SIG-M5 (cell line): ENCODE data around the gene HHAT.

Experiments
- DNase-seq: peaks from one replicate; lab custom pipeline; 2025; lab: John Stamatoyannopoulos, UW

HHAT gene

DNA sequence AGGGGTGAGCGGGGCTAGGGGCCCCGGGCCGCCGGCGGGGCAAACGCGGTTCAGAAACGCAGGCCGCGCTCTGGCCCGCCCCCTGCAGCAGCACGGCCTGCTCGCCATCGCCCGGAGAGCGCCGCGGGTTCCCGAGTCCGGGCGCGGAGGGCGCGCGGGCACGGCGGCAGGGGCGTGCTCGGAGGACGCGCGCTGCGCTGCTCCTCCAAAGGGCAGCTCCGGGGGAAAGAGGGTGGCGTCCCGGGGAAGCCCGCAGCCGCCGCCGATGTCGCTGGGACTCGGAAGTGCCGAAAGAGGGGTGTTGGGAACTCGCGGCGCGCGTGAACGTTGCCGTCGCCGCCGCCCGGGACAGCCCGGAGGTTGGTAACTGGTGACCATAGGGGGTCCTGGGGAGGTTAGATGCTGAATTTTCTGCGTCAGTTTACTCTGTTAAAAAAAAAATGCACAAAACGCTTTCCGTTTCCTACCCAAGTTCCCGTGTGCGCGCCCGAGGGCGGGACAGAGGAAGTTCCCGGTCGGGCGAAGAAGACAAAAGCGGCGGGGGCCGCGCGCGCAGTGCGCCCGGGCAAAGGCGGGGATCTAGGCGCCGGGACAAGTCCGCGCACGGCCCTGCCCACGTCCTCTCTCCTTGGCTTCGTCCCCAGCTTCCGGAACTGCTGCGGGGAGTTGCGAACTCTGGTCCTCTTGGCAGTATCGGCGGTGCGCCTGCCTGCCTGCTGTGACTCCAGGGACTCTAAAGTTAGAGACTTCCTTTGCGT lies at the start of gene HHAT:
Gene HHAT, plus strand, starts transcription at position 157 of the 758 bp plus-strand sequence. CDS start 20,074 bp downstream, outside the sequence.
- DNase-seq = no peak

DNA sequence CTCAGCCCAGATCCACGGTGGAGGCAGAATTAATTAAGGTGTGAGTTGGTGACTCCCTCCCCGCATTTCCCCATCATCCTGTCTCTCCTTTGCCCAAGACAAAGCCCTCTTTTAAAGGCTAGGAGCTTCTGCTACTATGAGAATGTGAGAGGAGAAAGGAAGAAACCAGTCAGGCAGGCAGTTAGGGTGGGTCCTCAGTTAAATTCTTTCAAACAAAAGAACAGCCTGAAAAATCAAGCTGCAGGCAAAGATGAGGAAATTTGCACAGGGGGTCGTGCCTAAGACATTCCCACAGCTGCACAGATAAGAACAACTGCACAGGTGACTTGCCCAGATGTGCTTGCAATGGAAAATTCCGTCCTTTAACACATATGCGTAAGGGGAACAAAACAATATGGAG lies 48.5 kb upstream of the HHAT start:
- DNase-seq = no peak

DNA sequence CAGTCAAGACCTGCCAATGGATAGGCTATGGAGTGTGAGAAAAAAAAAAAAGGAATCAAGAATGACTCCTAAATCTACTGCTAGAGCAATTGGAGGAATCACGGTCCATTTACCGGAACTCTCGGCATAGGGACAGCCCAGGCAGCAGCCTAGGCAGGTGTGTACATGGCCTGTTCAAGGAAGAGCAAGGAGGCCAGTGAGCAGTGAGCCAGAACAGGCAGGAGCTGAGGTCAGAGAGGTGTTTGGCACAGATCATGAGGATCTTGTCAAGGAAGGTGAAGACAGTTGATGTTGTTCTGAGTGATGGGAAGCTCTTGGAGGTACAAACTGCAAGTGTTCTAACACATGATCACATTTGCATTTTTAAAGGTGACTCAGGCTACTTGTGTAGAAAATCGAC lies 40.6 kb upstream of the HHAT start:
- no peak for DNase-seq

DNA sequence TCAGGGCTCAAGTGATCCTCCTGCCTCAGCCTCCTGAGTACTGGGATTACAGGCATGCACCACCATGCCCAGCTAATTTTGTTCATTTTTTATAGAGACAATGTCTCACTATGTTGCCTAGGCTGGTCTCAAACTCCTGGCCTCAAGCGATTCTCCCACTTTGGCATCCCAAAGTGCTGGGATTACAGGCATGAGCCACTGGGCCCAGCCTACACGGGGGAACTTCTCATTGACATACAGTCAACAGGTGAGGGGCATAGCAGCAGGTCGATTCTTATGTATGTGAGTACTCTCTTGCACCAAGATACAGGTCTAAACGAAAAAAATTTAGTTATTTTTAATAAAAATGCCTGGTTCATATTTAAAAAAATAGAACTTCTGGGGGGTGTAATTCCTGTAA lies 39.5 kb upstream of the HHAT start:
- no peak for DNase-seq

DNA sequence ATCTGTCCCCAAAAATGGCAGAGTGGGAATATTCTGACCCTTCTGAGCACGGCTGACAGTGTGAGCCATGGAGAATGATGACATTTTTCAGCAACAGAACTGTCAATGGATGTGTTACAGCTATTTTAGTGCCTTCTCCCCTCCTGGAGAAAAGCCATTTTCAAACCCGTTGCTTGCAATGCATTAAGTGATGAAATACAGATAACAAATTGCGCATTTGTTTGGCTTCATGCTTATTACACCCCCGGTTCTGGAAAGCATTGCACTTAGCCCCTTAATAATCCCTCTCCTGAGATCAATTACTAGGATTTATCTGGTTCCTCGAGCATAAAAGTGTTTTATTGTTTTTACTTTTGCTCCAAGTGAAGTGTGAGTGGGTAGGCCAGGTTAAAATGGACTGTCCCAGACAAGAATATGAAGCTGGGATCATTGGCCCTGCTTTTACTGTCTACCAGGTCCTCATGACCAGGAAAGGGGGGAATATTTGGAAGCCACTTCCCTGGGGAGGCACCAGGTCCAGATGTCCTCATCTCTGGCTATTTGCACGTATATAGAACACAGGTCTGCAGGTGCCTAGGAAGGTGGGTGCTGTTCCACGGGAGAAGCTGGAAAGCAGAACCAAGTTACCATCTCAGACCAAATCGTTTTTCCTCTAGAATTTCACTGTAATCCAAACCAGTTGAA lies 37.5 kb upstream of the HHAT start:
- DNase-seq = no peak

DNA sequence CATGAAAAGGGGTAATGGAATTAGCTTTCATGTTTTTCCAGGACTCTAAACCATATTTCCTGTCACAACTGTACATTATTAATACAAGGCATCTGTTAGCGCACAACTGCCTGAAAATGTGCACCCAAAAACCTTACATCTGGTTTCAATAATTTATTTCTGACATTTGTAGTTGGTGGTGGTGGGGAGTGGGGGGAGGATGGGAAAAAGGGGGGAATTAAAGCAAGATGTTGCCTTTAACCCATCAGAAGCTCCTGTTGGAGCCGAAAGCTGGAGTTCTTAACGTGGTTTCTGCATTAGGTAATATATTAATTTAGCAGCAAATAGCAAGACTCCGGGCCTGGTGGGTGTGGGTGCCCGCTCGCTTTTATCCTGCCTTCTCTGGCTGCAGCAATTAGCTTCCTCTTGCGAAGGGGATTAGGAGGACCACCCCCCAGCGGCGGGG lies 36.9 kb upstream of the HHAT start:
- no peak for DNase-seq

DNA sequence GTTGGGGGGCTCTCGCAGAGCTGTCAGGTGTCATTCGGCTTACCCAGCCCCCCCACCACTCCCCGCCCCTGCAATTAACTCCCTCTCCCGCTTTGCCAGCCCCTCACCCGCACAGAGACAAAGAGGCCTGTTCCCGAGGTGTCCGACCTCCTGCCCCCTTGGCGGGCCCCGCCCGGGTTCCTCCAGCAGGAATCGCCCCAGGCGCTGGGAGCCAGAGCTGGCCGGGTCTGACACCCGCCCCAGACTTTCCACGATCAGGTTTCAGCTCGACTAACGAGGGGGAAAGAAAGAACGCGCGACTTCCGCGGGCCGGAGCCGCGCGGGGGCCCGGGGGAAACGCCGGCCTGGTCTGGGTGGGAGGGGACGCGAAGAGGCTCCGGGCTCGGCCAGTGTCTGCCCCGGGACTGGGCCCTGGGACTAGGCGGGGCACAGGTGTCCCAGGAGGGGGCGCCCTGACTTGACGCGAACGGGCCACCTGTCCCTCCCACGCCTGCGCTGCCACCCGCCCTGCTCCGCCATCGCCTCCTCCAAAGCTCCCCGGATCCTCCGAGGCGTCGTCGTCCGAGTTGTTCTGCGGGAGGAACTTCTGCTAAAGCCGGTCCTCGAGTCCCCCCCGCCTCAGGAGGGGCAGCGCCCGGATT lies 36.4 kb upstream of the HHAT start:
- DNase-seq = no peak

DNA sequence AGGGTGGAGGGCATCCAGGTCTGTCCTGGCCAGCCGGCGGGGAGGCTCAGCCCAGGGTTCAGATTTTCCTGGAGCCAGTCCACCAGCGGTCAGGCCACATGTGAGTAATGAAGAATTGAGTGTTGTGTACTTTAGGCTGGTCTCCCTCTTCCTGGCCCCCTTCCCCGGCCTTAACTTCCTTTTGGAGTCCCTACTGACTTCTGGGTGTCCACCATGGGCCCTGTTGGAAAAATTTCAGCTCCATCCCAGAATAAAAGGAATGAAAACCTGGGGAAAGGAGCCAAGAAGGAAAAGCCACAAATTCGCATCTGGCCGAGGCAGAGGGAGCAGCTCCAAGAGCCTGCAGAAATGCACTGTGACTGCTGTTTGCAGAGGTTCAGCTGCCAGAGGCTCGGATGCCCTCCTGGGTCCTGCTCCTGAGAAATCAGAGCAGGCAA lies 35.5 kb upstream of the HHAT start:
- no peak for DNase-seq

DNA sequence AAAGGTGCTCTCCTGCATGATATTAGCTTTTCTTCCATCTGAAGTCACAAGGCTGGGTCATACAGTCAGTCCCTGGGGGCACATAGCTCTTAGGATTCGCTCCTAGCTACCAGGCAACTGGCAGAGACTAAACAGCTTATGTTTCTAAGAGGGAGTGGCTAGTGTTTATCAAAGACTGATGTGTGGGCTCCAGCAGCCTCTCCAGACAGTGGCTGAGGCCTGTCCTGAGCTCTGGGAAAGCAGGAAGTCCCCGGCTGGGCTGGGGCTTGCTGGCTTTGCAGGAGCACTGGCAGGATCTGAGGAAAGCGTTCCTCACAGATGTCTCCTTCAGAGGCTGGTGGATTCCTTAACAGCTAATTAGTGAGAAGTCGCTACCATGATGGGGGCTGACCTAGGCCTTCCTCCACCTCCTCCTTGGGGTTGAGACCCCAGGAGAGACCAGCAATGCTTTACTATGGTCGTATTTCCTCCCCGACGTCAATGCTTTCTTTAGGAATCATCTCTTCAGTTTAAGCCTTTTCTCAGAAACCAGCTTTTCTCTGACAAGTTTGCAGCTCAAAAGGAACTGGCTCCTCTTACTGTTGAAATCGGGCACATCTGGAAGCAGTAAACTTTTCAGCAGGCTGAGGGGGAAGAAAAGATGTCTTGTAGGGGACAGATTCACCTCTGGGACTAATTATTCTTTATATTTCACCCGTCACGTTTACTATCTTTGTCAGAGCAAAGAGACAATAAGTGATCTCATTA lies 33.5 kb upstream of the HHAT start:
- DNase-seq = no peak

DNA sequence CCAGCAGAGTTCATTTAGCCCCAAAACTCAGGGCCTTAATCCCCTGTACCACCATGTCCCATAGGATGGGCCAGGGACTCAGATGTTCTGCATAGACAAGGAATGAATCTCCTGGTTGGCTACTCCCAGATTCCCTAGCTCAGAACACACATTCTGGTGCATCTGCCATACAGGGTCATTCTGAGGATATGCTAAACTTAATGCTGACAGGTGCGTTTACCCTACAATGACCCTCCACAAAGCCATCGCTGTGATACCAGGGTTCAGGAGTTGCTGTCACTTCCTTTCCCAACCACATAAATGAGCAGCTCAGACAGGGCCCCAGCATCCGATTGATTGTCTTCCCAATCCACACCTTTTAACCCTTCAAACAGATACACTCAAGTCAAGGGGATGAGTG lies 32.0 kb upstream of the HHAT start:
- no peak for DNase-seq

DNA sequence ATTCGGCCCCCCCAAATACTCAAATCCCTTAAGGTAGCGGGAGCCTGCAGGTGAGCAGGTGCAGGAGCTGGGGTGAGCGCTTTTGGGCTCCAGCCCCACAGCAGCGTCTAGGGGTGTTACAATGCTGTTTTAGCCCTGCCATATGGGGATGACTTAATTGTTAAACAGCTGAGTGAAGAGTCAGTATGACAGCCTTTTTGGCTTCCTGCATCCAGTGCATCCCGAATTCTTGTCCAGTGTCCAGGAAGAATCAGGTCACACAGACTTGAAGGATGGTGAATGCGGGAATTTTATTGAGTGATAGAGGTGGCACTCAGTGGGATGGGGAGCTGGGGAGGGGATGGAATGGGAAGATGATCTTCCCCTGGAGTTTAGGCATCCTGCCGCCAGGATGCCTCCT lies 30.4 kb upstream of the HHAT start:
- DNase-seq = no peak

DNA sequence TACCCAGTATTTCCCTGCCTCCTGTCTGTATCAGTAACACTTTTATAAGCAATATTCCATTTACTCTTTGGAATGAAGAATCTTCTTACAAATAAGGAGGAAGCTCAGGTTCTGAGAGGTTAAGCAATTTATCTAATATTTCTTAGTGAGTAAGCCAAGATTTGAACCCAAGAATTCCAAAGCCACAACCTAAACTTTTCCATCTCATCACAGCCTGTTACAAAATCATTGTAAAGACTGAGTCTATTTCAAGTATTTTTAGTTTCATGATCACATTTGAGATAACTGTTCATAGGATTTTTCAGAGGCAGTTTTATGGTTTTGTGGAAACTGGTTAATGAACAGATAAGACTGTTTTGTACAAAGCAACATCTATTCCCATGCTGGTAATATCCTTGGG lies 29.8 kb upstream of the HHAT start:
- no peak for DNase-seq

DNA sequence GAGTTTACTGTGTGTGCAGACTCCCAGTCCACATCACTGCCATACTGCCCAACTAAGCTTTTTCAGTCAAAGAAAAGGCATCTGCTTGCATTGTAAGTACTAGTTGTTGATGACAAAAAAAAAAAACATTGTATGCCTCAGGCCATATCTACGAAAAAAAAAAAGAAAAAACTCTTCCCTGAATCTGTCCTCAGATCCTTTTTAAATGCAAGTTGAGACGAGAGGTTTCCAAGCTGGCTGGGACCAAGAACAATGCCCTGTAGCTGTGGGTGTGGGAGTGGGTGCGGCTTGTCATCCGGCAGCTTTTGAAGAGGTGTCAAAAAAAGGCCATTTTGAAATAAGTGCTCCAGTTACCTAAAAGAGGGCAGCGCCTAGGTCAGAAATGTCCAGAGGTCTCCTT lies 29.2 kb upstream of the HHAT start:
- no peak for DNase-seq

DNA sequence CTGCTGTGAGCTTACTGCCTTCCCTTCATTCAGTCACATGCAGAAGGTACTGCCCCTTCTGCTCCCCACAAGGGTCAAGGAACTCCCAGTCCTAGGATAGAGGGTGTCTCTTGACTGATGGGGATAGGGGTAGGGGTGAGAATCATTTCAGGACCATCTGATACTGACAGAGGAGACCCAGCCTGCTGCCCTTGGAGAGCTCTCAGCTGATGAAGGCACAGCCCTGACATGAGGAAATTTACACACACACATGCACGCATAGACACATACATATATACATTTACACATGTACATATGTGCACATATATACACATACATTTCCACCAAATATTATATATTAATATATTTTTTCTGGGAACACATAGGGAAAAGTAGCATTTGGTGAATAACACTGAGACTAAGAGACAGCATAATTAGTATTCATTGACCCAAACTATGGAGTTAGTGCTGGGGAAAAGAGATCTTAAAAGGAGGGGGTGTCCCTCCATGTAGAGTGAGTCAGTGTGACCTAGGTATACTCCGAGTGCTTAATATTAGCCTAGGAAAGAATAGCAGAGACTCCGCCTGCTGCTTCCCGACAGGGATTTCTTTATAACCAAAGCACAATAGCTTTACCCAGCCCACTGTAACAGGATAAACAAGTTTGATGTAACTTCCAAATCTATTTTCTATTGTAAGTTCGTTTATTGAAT lies 27.6 kb upstream of the HHAT start:
- no peak for DNase-seq

DNA sequence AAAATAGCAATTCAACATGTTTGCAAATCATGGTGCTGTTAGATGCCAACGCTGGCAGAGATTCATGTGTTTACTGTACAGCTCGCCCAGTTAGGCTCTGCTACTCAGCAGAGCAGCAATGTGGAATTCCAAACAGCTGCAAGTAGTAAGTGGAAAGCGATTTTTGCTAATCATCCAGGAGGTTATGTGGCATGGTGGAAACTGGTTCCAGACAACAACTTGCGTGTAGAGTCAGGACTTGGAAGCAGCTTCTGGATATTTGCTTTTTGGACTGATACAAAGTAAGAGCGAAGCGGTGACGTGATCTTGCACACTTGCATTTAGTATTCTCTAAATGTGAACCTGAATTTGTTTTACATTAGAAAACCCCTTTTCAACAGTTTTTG lies 27.1 kb upstream of the HHAT start:
- no peak for DNase-seq

DNA sequence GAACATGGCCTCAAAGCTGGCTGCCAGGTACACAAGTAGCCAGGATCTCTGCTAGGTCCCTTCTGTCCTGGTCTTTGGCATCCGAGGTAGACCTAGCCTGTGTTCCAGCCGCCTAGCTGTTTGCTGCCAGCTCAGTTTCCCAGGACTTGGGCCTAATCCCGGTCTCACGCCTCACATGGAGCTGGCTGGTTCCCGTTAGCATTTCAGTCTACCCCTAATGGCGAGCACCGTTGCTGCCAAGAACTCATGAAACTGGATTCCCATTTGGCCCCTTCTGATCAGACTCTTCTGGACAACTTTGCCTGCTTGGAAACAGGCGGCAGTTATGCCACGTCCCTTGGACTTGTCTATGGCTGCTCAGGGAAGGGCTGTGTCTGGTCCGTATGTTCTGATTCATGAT lies 26.2 kb upstream of the HHAT start:
- DNase-seq = no peak

DNA sequence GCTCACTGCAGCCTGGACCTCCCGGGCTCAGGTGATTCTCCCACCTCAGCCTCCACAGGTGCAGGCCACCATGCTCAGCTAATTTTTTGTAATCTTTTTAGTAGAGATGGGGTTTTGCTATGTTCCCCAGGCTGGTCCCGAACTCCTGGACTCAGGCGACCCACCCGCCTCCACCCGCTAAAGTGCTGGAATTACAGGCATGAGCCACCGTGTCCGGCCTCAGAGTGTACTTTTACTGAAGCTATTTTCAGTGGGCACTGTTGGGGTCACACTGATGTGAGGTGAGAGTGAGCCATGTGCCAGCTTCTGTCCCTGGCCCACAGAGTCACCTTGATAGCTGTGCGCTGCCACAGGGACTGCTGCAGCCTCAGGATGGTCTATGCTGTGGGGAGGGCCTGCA lies 25.3 kb upstream of the HHAT start:
- DNase-seq = no peak

DNA sequence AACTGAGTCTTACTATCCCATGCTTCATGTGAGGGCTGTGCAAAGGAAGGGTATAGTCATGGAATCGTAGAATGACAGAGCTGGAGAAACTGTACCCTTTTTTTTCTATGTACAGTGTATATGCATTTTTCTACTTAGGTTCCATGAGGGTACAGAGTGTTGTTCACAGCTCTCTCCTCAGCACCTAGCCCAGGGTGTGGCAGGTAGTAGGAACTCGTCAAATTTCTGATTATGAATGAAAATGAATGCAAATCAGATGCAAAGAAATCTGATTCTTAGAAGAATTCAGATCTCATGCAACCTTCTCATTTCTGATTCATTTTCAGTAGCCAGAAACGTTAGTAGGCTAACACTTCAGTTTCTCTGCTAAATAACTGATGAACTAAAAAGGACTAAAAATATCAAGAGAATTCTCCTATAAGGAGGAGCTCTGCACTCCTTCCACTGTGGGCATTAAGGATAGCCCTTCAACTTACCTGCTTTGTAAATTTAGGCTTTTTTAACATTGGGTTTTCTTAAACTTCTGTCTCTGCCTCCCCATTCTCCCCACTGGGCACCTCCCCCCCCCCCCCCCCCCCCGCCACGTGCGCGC lies 18.0 kb upstream of the HHAT start:
- no peak for DNase-seq

DNA sequence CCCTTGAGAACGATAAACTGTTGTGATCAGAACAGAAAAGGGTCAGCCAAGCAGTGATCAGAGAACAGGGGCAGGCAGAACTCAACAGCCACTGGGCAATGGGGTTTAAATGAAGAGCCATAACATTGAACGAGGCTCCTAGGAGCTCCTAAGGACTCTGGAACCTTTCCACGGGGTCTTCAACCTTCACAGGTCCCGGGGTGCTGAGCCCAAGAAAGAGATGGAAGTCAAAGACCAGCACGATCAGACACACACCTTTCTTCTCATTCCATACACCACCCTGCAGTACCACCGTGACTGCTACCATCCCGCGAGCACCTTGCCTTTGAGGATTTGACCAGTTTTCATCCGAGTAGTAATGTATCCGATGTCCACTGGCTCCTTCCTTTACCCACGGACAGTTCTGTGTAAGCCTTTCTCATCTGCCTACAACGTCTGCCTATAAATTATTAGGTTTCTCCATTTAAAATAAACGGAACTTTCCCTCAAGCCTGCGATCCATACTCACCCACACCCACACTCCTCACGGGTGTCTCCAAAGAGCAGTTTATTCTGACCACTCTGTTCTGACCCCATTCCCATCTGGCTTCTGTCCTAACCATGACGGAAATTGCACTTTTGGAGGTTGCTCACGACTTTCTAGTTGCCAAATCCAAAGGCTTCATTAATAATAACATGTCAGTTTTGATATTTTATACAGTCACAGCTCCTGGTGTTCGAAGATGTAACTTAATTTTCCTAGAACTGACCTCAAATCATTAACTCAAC lies 16.8 kb upstream of the HHAT start:
- no peak for DNase-seq

DNA sequence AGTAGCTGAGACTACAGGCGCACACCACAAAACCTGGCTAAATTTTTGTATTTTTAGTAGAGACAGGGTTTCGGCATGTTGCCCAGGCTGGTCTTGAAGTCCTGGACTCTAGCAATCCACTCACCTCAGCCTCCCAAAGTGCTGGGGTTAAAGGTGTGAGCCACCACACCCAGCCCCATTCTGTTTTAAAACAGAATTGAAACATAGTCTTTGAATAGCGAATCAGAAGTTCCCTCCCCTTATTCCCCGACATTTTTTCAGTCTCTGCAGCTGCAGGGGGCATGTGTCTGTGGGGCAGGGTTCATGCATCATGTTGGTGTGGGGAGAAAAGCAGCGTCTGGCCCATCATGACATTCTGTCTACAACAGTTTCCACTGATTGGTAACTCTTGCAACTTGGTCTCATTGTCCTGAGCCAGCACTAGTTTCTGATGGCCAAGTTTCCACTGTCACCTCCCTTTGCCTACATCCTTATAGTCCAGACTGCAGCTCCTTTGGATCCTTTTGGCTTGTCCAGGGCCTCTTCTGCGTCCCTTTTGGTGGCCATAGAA lies 15.6 kb upstream of the HHAT start:
- DNase-seq = no peak
